Measurements from ENCODE around the gene ART5. TPM values are rescaled to one million over a fixed set of nuclear protein-coding genes. Genes with fewer than 3 reads are reported as not detected.

ART5 gene
- total RNA-seq, 1 donor from 2014 or later: 1.4 TPM

- Mint-ChIP-seq H3K27me3 (ENCODE audit: low read depth) (peaks cover 3% of the 10 kb centered on the region), H3K4me1 (no peaks in the 10 kb centered on the region), H3K36me3 (ENCODE audit: low read depth) (no peaks in the 10 kb centered on the region), H3K9me3 (no peaks in the 10 kb centered on the region), H3K27ac (ENCODE audit: unreplicated experiment) (peak overlapping the region; percentile 29), H3K4me3 (no peak overlapping the region)
- TF ChIP-seq CTCF (conservative IDR thresholded peaks at IDR 0.05): no peak
- DNase-seq (ENCODE audit: low read depth, low spot score): no peak
These were observed 6.0 kb downstream of the ART5 start for GRCh38 chr11:3635641-3636375.

GRCh38 chr11:3632070-3632660 lies 9.6 kb downstream of the ART5 start:
- Mint-ChIP-seq H3K36me3 (ENCODE audit: low read depth) (no peaks in the 10 kb centered on the region), H3K27me3 (ENCODE audit: low read depth) (peaks cover 3% of the 10 kb centered on the region)

GRCh38 chr11:3631331-3631730 lies 10.5 kb downstream of the ART5 start:
- H3K27ac Mint-ChIP-seq (ENCODE audit: unreplicated experiment): no peak overlapping the region
- DNase-seq (ENCODE audit: low read depth, low spot score): no peak
- no peaks in the 10 kb centered on the region for H3K9me3 Mint-ChIP-seq
- TF ChIP-seq CTCF (conservative IDR thresholded peaks at IDR 0.05): no peak
- peaks cover 2% of the 10 kb centered on the region for H3K27me3 Mint-ChIP-seq (ENCODE audit: low read depth)
- no peak overlapping the region for H3K4me3 Mint-ChIP-seq
- no peaks in the 10 kb centered on the region for H3K4me1 Mint-ChIP-seq
- no peaks in the 10 kb centered on the region for H3K36me3 Mint-ChIP-seq (ENCODE audit: low read depth)

More at GRCh38 chr11:3632070-3632660, 9.6 kb downstream of the ART5 start:
- Mint-ChIP-seq H3K4me3 (no peak overlapping the region), H3K27ac (ENCODE audit: unreplicated experiment) (no peak overlapping the region), H3K4me1 (no peaks in the 10 kb centered on the region), H3K9me3 (no peaks in the 10 kb centered on the region)
- no peak for DNase-seq (ENCODE audit: low read depth, low spot score)
- TF ChIP-seq CTCF (conservative IDR thresholded peaks at IDR 0.05): no peak

- Mint-ChIP-seq H3K9me3 (no peaks in the 10 kb centered on the region), H3K4me1 (no peaks in the 10 kb centered on the region), H3K27me3 (ENCODE audit: low read depth) (no peaks in the 10 kb centered on the region), H3K4me3 (no peak overlapping the region), H3K36me3 (ENCODE audit: low read depth) (no peaks in the 10 kb centered on the region), H3K27ac (ENCODE audit: unreplicated experiment) (no peak overlapping the region)
- DNase-seq (ENCODE audit: low read depth, low spot score): no peak
- TF ChIP-seq CTCF (conservative IDR thresholded peaks at IDR 0.05): no peak
These were observed 14.5 kb downstream of the ART5 start for GRCh38 chr11:3627291-3627690.

GRCh38 chr11:3626250-3626960 lies 15.4 kb downstream of the ART5 start:
- peak overlapping the region; percentile 48 for H3K27ac Mint-ChIP-seq (ENCODE audit: unreplicated experiment)
- TF ChIP-seq CTCF (conservative IDR thresholded peaks at IDR 0.05): no peak
- no peaks in the 10 kb centered on the region for H3K9me3 Mint-ChIP-seq
- no peaks in the 10 kb centered on the region for H3K27me3 Mint-ChIP-seq (ENCODE audit: low read depth)
- DNase-seq (ENCODE audit: low read depth, low spot score): no peak
- no peak overlapping the region for H3K4me3 Mint-ChIP-seq
- no peaks in the 10 kb centered on the region for H3K4me1 Mint-ChIP-seq
- no peaks in the 10 kb centered on the region for H3K36me3 Mint-ChIP-seq (ENCODE audit: low read depth)
